Activated naive CD4-positive, alpha-beta T cell treated with anti-CD3 and anti-CD28 coated beads for 36 hours (primary cell): ENCODE results near the gene LRRC56. TPM values are rescaled to one million over a fixed set of nuclear protein-coding genes. Genes with fewer than 3 reads are reported as not detected.

ENCODE experiments used
- CTCF ChIA-PET: fragments of 350-600 bp; sonication (Branson Sonifier 250); formaldehyde crosslinking; loops from one replicate; lab custom pipeline; 2021; ENCODE audit warnings: antibody characterized with exemption; lab: Charles Lee
- DNase-seq: peaks from one replicate; pipeline ENCODE4 v3.0.0-alpha.2; 2020
- H3K27ac Mint-ChIP-seq: one replicate; pipeline ENCODE4 v1.8.0; 2021; ENCODE audit warnings: mild to moderate bottlenecking, mixed read lengths
- H3K27me3 Mint-ChIP-seq: one replicate; pipeline ENCODE4 v1.8.0; 2021; ENCODE audit warnings: low read depth, mixed read lengths
- H3K36me3 Mint-ChIP-seq: one replicate; pipeline ENCODE4 v1.8.0; 2021; ENCODE audit warnings: low read depth, mixed read lengths
- H3K4me1 Mint-ChIP-seq: one replicate; pipeline ENCODE4 v1.8.0; 2021; ENCODE audit warnings: low read depth, mixed read lengths
- H3K4me3 Mint-ChIP-seq: one replicate; pipeline ENCODE4 v1.8.0; 2021; ENCODE audit warnings: mild to moderate bottlenecking, moderate library complexity, mixed read lengths
- H3K9me3 Mint-ChIP-seq: one replicate; pipeline ENCODE4 v1.8.0; 2021; ENCODE audit warnings: mixed read lengths
- intact Hi-C: fragments of 100-400 bp; cut with micrococcal nuclease; formaldehyde crosslinking; loops from one replicate; pipeline ENCODE4 v1.15.1; 2023
- total RNA-seq, 2 experiments: library from RNA; stranded (reverse); gene quantifications; one replicate each; pipeline ENCODE4 v1.2.3, GENCODE V29; 2021

LRRC56 gene
- total RNA-seq, 2 experiments from 2014 or later: 1.0 to 1.3 TPM

GRCh38 chr11:581342-581741 is 44.0 kb downstream of the LRRC56 start:
- no peak overlapping the region for H3K4me3 Mint-ChIP-seq
- intact Hi-C loops: no loop called here
- no peaks in the 10 kb centered on the region for H3K9me3 Mint-ChIP-seq
- peaks cover 44% of the 10 kb centered on the region for H3K4me1 Mint-ChIP-seq
- H3K27ac Mint-ChIP-seq: no peak overlapping the region
- H3K27me3 Mint-ChIP-seq: no peaks in the 10 kb centered on the region
- DNase-seq: no peak
- peaks cover 18% of the 10 kb centered on the region for H3K36me3 Mint-ChIP-seq
- CTCF ChIA-PET: no interaction called here

GRCh38 chr11:581752-582151 is 44.4 kb downstream of the LRRC56 start:
- no peaks in the 10 kb centered on the region for H3K9me3 Mint-ChIP-seq
- H3K36me3 Mint-ChIP-seq: peaks cover 18% of the 10 kb centered on the region
- DNase-seq: no peak
- CTCF ChIA-PET: no interaction called here
- intact Hi-C loops: no loop called here
- H3K4me1 Mint-ChIP-seq: peaks cover 47% of the 10 kb centered on the region
- H3K27ac Mint-ChIP-seq: no peak overlapping the region
- no peaks in the 10 kb centered on the region for H3K27me3 Mint-ChIP-seq
- H3K4me3 Mint-ChIP-seq: no peak overlapping the region

DNA sequence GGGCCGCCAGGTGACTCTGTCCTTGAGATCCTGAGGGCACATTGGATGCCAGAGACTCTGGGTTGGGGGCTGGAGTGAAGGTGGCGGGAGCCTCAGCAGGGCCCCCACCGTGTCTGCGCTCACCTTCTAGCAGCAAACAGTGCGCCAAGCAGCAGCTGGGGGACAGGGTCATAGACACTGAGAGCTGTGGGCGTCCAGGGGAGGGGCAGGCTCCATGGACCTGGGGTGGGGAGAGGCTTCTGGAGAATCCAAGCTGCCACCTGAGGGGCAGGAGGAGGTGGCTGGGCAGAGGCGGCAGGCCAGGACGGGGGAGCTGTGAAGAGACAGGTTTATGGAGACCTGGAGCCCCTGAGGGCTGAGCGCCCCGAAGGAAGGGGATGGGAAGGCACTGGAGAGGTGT is 47.0 kb downstream of the LRRC56 start:
- CTCF ChIA-PET: no interaction called here
- peaks cover 28% of the 10 kb centered on the region for H3K36me3 Mint-ChIP-seq

DNA sequence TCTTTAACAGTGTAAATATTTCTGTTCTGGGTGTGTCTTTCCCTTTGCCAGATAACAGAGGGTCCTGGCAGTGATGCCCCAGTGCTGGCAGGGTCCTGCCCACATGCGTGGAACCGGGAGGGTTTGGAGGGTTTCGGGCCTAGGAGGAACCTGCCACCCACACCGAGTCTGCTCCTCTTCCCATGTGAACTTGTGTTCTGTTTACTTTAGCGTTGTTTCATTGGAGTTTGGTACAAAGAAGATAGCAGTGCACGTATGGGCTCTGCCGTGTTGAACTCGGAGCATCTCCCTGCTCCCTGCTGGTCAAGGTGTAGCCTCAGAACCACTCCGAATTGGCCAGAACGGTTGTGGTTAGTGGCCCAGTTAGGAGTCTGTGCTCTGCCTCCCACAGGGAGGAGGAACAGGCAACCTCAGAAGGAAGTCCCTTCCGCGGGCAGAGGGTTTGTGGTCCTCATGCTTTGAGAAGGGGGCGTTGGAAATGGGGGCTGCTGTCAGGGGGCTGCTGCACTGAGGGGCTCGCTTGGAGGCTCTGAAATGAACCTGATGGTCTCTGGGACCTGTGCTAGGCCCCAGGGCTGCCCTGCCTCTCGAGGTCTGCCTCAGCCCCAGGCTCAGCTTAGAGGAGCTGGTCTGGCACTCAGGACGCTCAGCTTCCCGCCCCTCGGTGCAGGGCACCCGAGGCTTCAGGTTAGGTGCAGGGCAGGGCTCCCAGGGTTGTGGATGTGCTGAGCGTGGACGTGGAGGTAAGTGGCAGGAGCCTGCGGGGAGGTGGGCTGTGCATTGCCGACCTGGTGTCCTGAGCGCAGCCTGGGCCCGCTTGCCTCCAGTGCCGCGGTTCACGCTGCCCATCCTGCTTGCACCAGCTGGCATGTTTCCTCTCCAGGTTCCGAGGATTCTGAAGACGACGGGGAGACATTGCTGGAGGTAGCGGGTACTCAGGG is 49.3 kb downstream of the LRRC56 start:
- peaks cover 39% of the 10 kb centered on the region for H3K36me3 Mint-ChIP-seq
- CTCF ChIA-PET: interaction anchor here (1.3 kb wide), 1 partner anchor 137 kb away, joined by 3 read pairs; no protein-coding TSS in a partner anchor
- peak overlapping the region; percentile 99 for H3K27ac Mint-ChIP-seq
- DNase-seq: no peak
- H3K27me3 Mint-ChIP-seq: no peaks in the 10 kb centered on the region
- no peak overlapping the region for H3K4me3 Mint-ChIP-seq
- peaks cover 27% of the 10 kb centered on the region for H3K4me1 Mint-ChIP-seq
- H3K9me3 Mint-ChIP-seq: no peaks in the 10 kb centered on the region
- intact Hi-C loops: no loop called here

More for the DNA sequence above, 47.0 kb downstream of the LRRC56 start:
- Mint-ChIP-seq H3K9me3 (no peaks in the 10 kb centered on the region), H3K27me3 (no peaks in the 10 kb centered on the region), H3K4me3 (no peak overlapping the region), H3K4me1 (peaks cover 40% of the 10 kb centered on the region), H3K27ac (no peak overlapping the region)
- DNase-seq: no peak
- intact Hi-C loops: no loop called here

GRCh38 chr11:587546-587945 is 50.2 kb downstream of the LRRC56 start:
- no peaks in the 10 kb centered on the region for H3K27me3 Mint-ChIP-seq
- CTCF ChIA-PET: interaction anchor here (0.7 to 1.3 kb wide), 4 partner anchors 9 to 188 kb away, joined by 3 to 4 read pairs (median 3); no protein-coding TSS in a partner anchor
- intact Hi-C loops: no loop called here
- H3K36me3 Mint-ChIP-seq: peaks cover 40% of the 10 kb centered on the region
- H3K4me3 Mint-ChIP-seq: peak overlapping the region; percentile 70
- H3K27ac Mint-ChIP-seq: peak overlapping the region; percentile 99
- H3K9me3 Mint-ChIP-seq: no peaks in the 10 kb centered on the region
- peaks cover 25% of the 10 kb centered on the region for H3K4me1 Mint-ChIP-seq
- DNase-seq: no peak

DNA sequence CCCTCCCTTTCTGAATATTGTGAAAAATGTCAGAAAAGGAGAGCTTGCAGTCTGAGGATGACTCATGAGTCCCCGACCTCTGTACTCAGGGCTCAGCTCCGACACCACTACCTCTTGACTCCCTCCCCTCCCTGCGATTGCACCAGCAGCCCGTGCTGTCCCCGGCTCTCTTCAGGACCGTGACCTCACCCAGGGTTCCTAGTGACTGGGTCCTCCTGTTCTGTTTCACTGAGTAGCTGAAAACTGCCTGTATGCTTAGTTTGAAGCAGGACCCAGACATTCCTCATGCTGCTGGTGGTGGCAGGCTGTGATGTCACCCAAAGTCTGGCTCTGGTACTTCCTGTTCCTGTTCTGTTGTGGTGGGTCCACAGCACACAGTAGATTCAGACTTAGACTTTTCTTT is 50.7 kb downstream of the LRRC56 start:
- H3K36me3 Mint-ChIP-seq: peaks cover 43% of the 10 kb centered on the region
- CTCF ChIA-PET: interaction anchor here (0.7 to 1.3 kb wide), 5 partner anchors 10 to 187 kb away, joined by 3 to 4 read pairs (median 3); no protein-coding TSS in a partner anchor
- H3K27ac Mint-ChIP-seq: peak overlapping the region; percentile 99
- DNase-seq: peak; percentile 87
- intact Hi-C loops: loop anchor here (1.0 to 2.0 kb wide), 3 partner anchors 19 to 82 kb away; no protein-coding TSS in a partner anchor
- no peaks in the 10 kb centered on the region for H3K9me3 Mint-ChIP-seq
- peaks cover 25% of the 10 kb centered on the region for H3K4me1 Mint-ChIP-seq
- H3K27me3 Mint-ChIP-seq: no peaks in the 10 kb centered on the region
- peak overlapping the region; percentile 70 for H3K4me3 Mint-ChIP-seq

GRCh38 chr11:589798-590197 is 52.5 kb downstream of the LRRC56 start:
- no peak for DNase-seq
- no peak overlapping the region for H3K27ac Mint-ChIP-seq
- peaks cover 25% of the 10 kb centered on the region for H3K4me1 Mint-ChIP-seq
- H3K27me3 Mint-ChIP-seq: no peaks in the 10 kb centered on the region
- H3K4me3 Mint-ChIP-seq: no peak overlapping the region
- CTCF ChIA-PET: interaction anchor here (1.1 kb wide), 1 partner anchor 136 kb away, joined by 3 read pairs; no protein-coding TSS in a partner anchor
- peaks cover 46% of the 10 kb centered on the region for H3K36me3 Mint-ChIP-seq
- no peaks in the 10 kb centered on the region for H3K9me3 Mint-ChIP-seq
- intact Hi-C loops: loop anchor here (2.0 kb wide), 1 partner anchor 21 kb away; no protein-coding TSS in a partner anchor

GRCh38 chr11:590997-591396 is 53.7 kb downstream of the LRRC56 start:
- Mint-ChIP-seq H3K27ac (no peak overlapping the region), H3K36me3 (peaks cover 46% of the 10 kb centered on the region), H3K4me1 (peaks cover 24% of the 10 kb centered on the region), H3K9me3 (no peaks in the 10 kb centered on the region), H3K4me3 (no peak overlapping the region), H3K27me3 (no peaks in the 10 kb centered on the region)
- no peak for DNase-seq
- intact Hi-C loops: no loop called here
- CTCF ChIA-PET: interaction anchor here (0.7 to 1.5 kb wide), 2 partner anchors 66 to 72 kb away, joined by 3 to 4 read pairs; no protein-coding TSS in a partner anchor

GRCh38 chr11:592501-592900 is 55.2 kb downstream of the LRRC56 start:
- DNase-seq: no peak
- Mint-ChIP-seq H3K27me3 (no peaks in the 10 kb centered on the region), H3K36me3 (peaks cover 47% of the 10 kb centered on the region), H3K27ac (no peak overlapping the region), H3K4me3 (no peak overlapping the region), H3K4me1 (peaks cover 11% of the 10 kb centered on the region), H3K9me3 (no peaks in the 10 kb centered on the region)
- CTCF ChIA-PET: no interaction called here
- intact Hi-C loops: no loop called here

DNA sequence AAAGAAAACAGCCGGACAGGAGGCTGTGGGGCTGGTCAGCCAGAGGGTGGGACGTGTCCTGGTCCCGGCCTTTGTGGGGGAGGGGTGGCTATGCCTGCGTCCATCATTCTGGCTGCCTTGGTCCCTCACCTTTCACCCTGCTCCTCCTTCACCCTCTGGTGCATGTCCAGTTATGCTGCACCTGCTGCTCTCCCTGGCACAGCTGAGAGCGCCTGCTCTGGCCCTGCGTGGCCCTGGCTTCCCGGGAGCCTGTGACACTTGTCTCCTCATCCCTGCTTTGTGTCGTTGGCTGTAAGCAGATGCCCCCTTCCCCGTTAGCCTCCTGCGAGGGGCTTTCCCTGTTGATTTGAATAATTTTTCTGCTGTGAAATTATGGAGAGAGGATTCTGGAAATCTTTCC is 55.6 kb downstream of the LRRC56 start:
- Mint-ChIP-seq H3K9me3 (no peaks in the 10 kb centered on the region), H3K27me3 (no peaks in the 10 kb centered on the region), H3K4me1 (peaks cover 7% of the 10 kb centered on the region), H3K4me3 (no peak overlapping the region), H3K27ac (no peak overlapping the region), H3K36me3 (peaks cover 47% of the 10 kb centered on the region)
- no peak for DNase-seq
- intact Hi-C loops: no loop called here
- CTCF ChIA-PET: no interaction called here

DNA sequence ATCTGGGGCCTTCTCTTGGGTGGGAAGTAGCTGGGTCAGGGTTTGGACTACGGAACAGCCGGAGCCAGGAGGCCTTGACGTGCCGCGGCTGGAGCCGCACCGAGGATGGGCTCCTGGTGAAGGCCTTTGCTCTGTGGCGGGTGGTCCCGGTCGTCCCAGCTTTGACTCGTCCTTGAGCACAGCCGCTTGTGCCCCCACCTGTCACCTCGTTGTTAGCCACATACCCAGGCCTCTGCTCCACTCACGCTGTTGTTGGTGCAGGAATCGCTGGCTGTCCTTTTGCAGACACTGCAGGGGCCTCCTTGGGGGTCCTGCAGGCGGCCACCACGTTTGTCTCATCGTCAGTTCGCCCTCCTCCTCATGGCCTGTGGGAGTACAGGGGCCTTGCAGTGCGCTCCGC is 56.0 kb downstream of the LRRC56 start:
- intact Hi-C loops: no loop called here
- no peaks in the 10 kb centered on the region for H3K9me3 Mint-ChIP-seq
- CTCF ChIA-PET: no interaction called here
- H3K27ac Mint-ChIP-seq: no peak overlapping the region
- H3K36me3 Mint-ChIP-seq: peaks cover 44% of the 10 kb centered on the region
- H3K27me3 Mint-ChIP-seq: no peaks in the 10 kb centered on the region
- H3K4me1 Mint-ChIP-seq: peaks cover 3% of the 10 kb centered on the region
- DNase-seq: no peak
- no peak overlapping the region for H3K4me3 Mint-ChIP-seq

DNA sequence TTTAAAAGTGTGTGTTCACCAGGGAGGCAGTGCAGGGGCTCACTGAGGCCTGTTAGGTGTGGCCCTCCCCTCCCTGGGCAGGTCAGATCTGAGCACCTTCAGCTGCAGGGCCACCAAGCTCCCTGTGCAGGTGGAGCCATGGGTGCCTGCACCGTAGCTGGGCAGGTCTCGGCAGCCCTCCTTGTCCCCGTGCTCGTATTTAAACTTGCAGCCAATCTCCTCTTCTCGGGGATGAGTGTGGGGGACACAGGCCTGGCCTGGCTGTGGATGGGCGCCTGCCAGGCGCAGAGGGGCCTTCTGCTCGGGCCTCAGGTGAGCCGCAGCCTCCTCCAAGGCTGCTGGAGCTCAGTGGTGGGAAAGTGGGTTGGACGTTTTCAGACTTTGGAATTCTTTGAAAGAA is 58.1 kb downstream of the LRRC56 start:
- Mint-ChIP-seq H3K27me3 (no peaks in the 10 kb centered on the region), H3K27ac (no peak overlapping the region), H3K4me3 (no peak overlapping the region), H3K36me3 (peaks cover 34% of the 10 kb centered on the region), H3K9me3 (no peaks in the 10 kb centered on the region), H3K4me1 (peaks cover 2% of the 10 kb centered on the region)
- intact Hi-C loops: no loop called here
- CTCF ChIA-PET: interaction anchor here (0.6 to 0.8 kb wide), 2 partner anchors 69 to 130 kb away, joined by 3 to 4 read pairs; no protein-coding TSS in a partner anchor
- DNase-seq: no peak
